ENCODE data around the gene CPSF3. TPM values are rescaled to one million over a fixed set of nuclear protein-coding genes. Genes with fewer than 3 reads are reported as not detected.
A peak's percentile ranks its signal among the peaks of the same experiment; 100 is the strongest.

The CPSF3 gene
- total and polyA plus RNA-seq, 2 of the 13 experiments (the other 11 are each of a cell fraction or from before 2014, with no cell fraction given): 19.8 to 93.0 TPM

DNA sequence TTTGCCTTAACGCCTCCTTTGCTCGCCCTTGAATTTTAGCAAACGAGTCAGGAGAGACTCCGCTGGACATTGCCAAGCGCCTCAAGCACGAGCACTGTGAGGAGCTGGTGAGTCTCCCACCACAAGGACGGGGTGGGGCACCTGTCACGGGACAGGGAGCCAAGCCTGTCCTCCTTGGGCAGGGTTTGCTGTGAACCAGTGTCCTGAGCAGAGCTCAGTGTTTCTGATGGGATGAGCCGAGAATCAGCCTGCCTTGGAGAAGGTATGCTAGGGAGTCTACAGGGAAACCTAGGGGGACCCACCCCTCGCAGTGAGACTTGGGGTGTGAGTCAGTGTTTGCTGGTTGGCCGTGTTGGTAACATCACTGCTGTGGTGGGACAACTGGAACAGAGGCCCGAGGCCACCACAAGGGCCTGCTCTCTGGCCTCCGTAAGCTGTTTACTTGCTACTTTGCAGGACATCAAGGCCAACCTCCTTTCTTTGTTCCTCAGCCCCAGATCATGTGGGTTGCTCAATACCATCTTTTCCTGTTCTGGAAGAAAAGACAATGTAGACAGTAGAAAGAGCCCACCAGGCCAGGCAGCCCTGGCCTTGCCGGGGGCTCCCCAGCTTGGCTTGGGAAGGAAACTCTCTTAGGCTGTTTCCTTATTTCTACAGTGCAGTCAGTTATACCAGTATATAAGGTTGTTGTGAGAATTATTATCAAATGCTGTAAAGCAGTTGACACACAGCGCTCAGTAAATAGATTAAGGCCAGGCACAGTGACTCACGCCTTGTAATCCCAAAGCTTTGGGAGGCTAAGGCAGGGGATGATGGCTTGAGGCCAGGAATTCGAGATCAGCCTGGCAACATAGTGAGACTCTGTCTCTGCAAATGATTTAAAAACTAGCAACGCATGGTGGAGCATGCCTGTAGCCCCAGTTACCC is 42.5 kb upstream of the CPSF3 start (continued):
- TF ChIP-seq, protein P1, sequence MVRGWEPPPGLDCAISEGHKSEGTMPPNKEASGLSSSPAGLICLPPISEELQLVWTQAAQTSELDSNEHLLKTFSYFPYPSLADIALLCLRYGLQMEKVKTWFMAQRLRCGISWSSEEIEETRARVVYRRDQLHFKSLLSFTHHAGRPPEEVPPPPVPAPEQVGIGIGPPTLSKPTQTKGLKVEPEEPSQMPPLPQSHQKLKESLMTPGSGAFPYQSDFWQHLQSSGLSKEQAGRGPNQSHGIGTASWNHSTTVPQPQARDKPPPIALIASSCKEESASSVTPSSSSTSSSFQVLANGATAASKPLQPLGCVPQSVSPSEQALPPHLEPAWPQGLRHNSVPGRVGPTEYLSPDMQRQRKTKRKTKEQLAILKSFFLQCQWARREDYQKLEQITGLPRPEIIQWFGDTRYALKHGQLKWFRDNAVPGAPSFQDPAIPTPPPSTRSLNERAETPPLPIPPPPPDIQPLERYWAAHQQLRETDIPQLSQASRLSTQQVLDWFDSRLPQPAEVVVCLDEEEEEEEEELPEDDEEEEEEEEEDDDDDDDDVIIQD (CRISPR knock-in tag; IDR thresholded peaks at IDR 0.05; ENCODE audit: low read depth): peak; percentile 40; the same call in 1 of the 2 replicates
- TF ChIP-seq, protein P2, sequence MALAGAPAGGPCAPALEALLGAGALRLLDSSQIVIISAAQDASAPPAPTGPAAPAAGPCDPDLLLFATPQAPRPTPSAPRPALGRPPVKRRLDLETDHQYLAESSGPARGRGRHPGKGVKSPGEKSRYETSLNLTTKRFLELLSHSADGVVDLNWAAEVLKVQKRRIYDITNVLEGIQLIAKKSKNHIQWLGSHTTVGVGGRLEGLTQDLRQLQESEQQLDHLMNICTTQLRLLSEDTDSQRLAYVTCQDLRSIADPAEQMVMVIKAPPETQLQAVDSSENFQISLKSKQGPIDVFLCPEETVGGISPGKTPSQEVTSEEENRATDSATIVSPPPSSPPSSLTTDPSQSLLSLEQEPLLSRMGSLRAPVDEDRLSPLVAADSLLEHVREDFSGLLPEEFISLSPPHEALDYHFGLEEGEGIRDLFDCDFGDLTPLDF (CRISPR knock-in tag; IDR thresholded peaks at IDR 0.05): no peak
- no peak for TF ChIP-seq ZNF782 (CRISPR knock-in tag; IDR thresholded peaks at IDR 0.05; ENCODE audit: borderline replicate concordance)
- TF ChIP-seq PCBP2 (optimal IDR thresholded peaks at IDR 0.05; ENCODE audit: low read depth, low read length, poor library complexity, severe bottlenecking): no peak
- TF ChIP-seq SSRP1 (CRISPR knock-in tag; IDR thresholded peaks at IDR 0.05): no peak
- TF ChIP-seq ZNF296 (CRISPR knock-in tag; conservative IDR thresholded peaks at IDR 0.05): no peak
- no peak for TF ChIP-seq GTF3A (CRISPR knock-in tag; conservative IDR thresholded peaks at IDR 0.05)
- TF ChIP-seq CBX1 (IDR thresholded peaks at IDR 0.05; ENCODE audit: low read depth): no peak
- no peak for TF ChIP-seq ZNF740 (CRISPR knock-in tag; IDR thresholded peaks at IDR 0.05)
- TF ChIP-seq ZKSCAN8 (CRISPR knock-in tag; IDR thresholded peaks at IDR 0.05; ENCODE audit: borderline replicate concordance): no peak
- TF ChIP-seq ZNF446 (CRISPR knock-in tag; IDR thresholded peaks at IDR 0.05): no peak
- TF ChIP-seq, protein P3, sequence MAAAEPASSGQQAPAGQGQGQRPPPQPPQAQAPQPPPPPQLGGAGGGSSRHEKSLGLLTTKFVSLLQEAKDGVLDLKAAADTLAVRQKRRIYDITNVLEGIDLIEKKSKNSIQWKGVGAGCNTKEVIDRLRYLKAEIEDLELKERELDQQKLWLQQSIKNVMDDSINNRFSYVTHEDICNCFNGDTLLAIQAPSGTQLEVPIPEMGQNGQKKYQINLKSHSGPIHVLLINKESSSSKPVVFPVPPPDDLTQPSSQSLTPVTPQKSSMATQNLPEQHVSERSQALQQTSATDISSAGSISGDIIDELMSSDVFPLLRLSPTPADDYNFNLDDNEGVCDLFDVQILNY (CRISPR knock-in tag; conservative IDR thresholded peaks at IDR 0.05): no peak
- TF ChIP-seq ZNF75D (CRISPR knock-in tag; IDR thresholded peaks at IDR 0.05; ENCODE audit: borderline replicate concordance): no peak
- no peak for TF ChIP-seq ZBTB2 (CRISPR knock-in tag; IDR thresholded peaks at IDR 0.05; ENCODE audit: low read depth)
- TF ChIP-seq ZNF724P (CRISPR knock-in tag; IDR thresholded peaks at IDR 0.05; ENCODE audit: borderline replicate concordance): no peak; the same call in 1 of the 2 replicates
- TF ChIP-seq NFE2 (CRISPR knock-in tag; IDR thresholded peaks at IDR 0.05): no peak
- no peak for TF ChIP-seq PAF1 (CRISPR knock-in tag; IDR thresholded peaks at IDR 0.05)
- no peak for TF ChIP-seq ADNP (CRISPR knock-in tag; IDR thresholded peaks at IDR 0.05)
- TF ChIP-seq ZNF766 (CRISPR knock-in tag; IDR thresholded peaks at IDR 0.05; ENCODE audit: borderline replicate concordance): no peak
- TF ChIP-seq MEF2D (CRISPR knock-in tag; IDR thresholded peaks at IDR 0.05): no peak; the same call in 1 of the 2 replicates
- no peak for TF ChIP-seq ZNF143 (CRISPR knock-in tag; IDR thresholded peaks at IDR 0.05)
- no peak for TF ChIP-seq CBX5 (CRISPR knock-in tag; IDR thresholded peaks at IDR 0.05; ENCODE audit: borderline replicate concordance)
- no peak for TF ChIP-seq ZSCAN29 (CRISPR knock-in tag; conservative IDR thresholded peaks at IDR 0.05)
- no peak for TF ChIP-seq ZSCAN20 (CRISPR knock-in tag; IDR thresholded peaks at IDR 0.05; ENCODE audit: borderline replicate concordance)
